Gastrocnemius medialis (tissue), 4 donors: ENCODE data around the gene MZB1. TPM values are rescaled to one million over a fixed set of nuclear protein-coding genes. Genes with fewer than 3 reads are reported as not detected.

Source experiments
- ATAC-seq, 2 donors: fragments of 150-250 bp; one replicate each; pipeline ENCODE4 v1.9.1; 2016
- DNase-seq, 2 donors: peaks; one replicate each; pipeline ENCODE4 v3.0.0-alpha.2; 2019
- H3K27ac ChIP-seq, 4 donors: fragments of 200-600 bp; sonication (generic); 1 replicate in 1 of 4; 2 replicates in 3 of 4; pipeline ENCODE4 v1.5.1; 2016 to 2018; ENCODE audit warnings: mild to moderate bottlenecking in 2 of 4, moderate library complexity in 1 of 4
- H3K27me3 ChIP-seq, 3 donors: fragments of 200-600 bp; sonication (generic) in 2 of 3; 1 replicate in 1 of 3; 2 replicates in 2 of 3; pipeline versions ENCODE4 v1.5.1 to v1.6.0; 2016 to 2019; ENCODE audit warnings: mild to moderate bottlenecking in 1 of 3, moderate library complexity in 1 of 3
- H3K36me3 ChIP-seq, 2 donors: fragments of 200-600 bp; sonication (generic) in 1 of 2; one replicate each; pipeline ENCODE4 v1.5.1; 2017 to 2018
- H3K4me1 ChIP-seq, 2 donors: fragments of 200-600 bp; sonication (generic) in 1 of 2; one replicate each; pipeline ENCODE4 v1.5.1; 2016 to 2017; ENCODE audit warnings: mild to moderate bottlenecking in 2 of 2
- H3K4me3 ChIP-seq, 4 donors: fragments of 200-600 bp; sonication (generic) in 3 of 4; 1 replicate in 1 of 4; 2 replicates in 3 of 4; pipeline ENCODE4 v1.5.1; 2016 to 2019; ENCODE audit warnings: mild to moderate bottlenecking in 2 of 4
- H3K9me3 ChIP-seq, 3 donors: fragments of 200-600 bp; sonication (generic) in 2 of 3; 1 replicate in 1 of 3; 2 replicates in 2 of 3; pipeline ENCODE4 v1.5.1; 2016 to 2019
- POLR2A ChIP-seq, 2 donors: fragments of 450-650 bp; IDR thresholded peaks; one replicate each; pipeline ENCODE4 v1.6.1; 2017; ENCODE audit warnings: antibody characterized with exemption in 2 of 2, mild to moderate bottlenecking in 2 of 2, moderate library complexity in 2 of 2
- in situ Hi-C, 4 donors: fragments of 200-750 bp; cut with MboI; loops; one replicate each; pipeline versions ENCODE4 v1.15.0 to v1.8.0; 2017; ENCODE audit warnings: low sequenced_read_pairs in 4 of 4
- intact Hi-C: fragments of 100-400 bp; cut with DNase I; formaldehyde crosslinking; loops from one replicate; pipeline ENCODE4 v1.15.1; 2023; ENCODE audit warnings: low total_unique reads
- total RNA-seq, 4 donors: library from RNA; depleted of rRNA; stranded (reverse); fragments of >200 nt; gene quantifications; one replicate each; pipeline versions ENCODE4 v1.1.0 to v1.2.3, GENCODE V29; 2016
- TF ChIP-seq, protein P1 (sequence below), 5 experiments: fragments of 450-650 bp in 3 of 5; fragments of 200-600 bp in 2 of 5; sonication (generic) in 2 of 5; IDR thresholded peaks in 4 of 5; conservative IDR thresholded peaks in 1 of 5; 1 replicate in 4 of 5; 2 replicates in 1 of 5; pipeline ENCODE4 v1.5.1; 2016 to 2019; ENCODE audit warnings: antibody characterized with exemption in 5 of 5, mild to moderate bottlenecking in 3 of 5, moderate library complexity in 3 of 5

The MZB1 gene
- total RNA-seq, 4 donors from 2014 or later: 0.46 TPM; not detected in 3

GRCh38 chr5:139397921-139398320 lies 8.2 kb upstream of the MZB1 start:
- Histone ChIP-seq H3K27me3 (no peaks in the 10 kb centered on the region), H3K9me3 (no peaks in the 10 kb centered on the region), H3K4me1 (peaks cover 32 to 33% of the 10 kb centered on the region in 2 donors), H3K4me3 (no peak overlapping the region), H3K36me3 (no peaks in the 10 kb centered on the region), H3K27ac (peak overlapping the region; percentile 99 to 100 (median 100))
- intact Hi-C loops (no loop called here), in situ Hi-C loops (no loop called here)
- DNase-seq (no peak), ATAC-seq (no peak)
- no peak for TF ChIP-seq POLR2A (IDR thresholded peaks at IDR 0.05)
- TF ChIP-seq, protein P1, sequence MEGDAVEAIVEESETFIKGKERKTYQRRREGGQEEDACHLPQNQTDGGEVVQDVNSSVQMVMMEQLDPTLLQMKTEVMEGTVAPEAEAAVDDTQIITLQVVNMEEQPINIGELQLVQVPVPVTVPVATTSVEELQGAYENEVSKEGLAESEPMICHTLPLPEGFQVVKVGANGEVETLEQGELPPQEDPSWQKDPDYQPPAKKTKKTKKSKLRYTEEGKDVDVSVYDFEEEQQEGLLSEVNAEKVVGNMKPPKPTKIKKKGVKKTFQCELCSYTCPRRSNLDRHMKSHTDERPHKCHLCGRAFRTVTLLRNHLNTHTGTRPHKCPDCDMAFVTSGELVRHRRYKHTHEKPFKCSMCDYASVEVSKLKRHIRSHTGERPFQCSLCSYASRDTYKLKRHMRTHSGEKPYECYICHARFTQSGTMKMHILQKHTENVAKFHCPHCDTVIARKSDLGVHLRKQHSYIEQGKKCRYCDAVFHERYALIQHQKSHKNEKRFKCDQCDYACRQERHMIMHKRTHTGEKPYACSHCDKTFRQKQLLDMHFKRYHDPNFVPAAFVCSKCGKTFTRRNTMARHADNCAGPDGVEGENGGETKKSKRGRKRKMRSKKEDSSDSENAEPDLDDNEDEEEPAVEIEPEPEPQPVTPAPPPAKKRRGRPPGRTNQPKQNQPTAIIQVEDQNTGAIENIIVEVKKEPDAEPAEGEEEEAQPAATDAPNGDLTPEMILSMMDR (IDR thresholded peaks at IDR 0.05 in 4 of 5, conservative IDR thresholded peaks at IDR 0.05 in 1 of 5): no peak

DNA sequence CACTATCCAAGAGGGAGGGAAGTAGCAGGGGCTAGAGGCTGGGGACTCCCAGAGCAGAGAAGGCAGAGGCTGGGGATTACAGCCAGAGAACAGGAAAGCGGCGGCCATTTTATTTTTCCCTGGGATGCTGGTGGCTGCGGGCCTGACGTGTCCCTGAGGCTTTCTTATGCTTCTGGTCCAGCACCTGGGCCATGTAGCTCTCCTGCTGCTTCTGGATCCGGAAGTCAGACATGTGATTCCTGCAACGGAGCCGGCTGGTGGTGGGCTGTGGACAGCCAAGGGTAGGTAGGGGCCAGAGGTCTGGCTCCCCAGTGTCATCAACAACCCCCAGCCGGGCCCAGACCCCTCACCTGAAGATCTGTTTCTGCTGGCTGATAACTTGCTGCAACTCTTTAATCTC lies 7.0 kb upstream of the MZB1 start:
- ATAC-seq (no peak), DNase-seq (no peak)
- H3K27me3 ChIP-seq: no peaks in the 10 kb centered on the region
- intact Hi-C loops: no loop called here
- no peaks in the 10 kb centered on the region for H3K36me3 ChIP-seq
- no peaks in the 10 kb centered on the region for H3K9me3 ChIP-seq
- H3K27ac ChIP-seq: peak overlapping the region; percentile 99 to 100 (median 100)
- in situ Hi-C loops: no loop called here
- H3K4me1 ChIP-seq: peaks cover 31 to 38% of the 10 kb centered on the region in 2 donors
- H3K4me3 ChIP-seq: peak overlapping the region in 1 of 4 donors; percentile 73
- TF ChIP-seq POLR2A (IDR thresholded peaks at IDR 0.05): no peak
- TF ChIP-seq, protein P1 (IDR thresholded peaks at IDR 0.05 in 4 of 5, conservative IDR thresholded peaks at IDR 0.05 in 1 of 5): no peak

- Histone ChIP-seq H3K36me3 (no peaks in the 10 kb centered on the region), H3K4me1 (peaks cover 37 to 44% of the 10 kb centered on the region in 2 donors), H3K27ac (peak overlapping the region; percentile 99 to 100 (median 100)), H3K9me3 (no peaks in the 10 kb centered on the region), H3K4me3 (peak overlapping the region; percentile 67 to 84 (median 72)), H3K27me3 (no peaks in the 10 kb centered on the region)
- intact Hi-C loops (loop anchor here (2.0 kb wide), 2 partner anchors 53 to 643 kb away; partner anchors contain the start of gene CTNNA1), in situ Hi-C loops (no loop called here)
- TF ChIP-seq, protein P1 (IDR thresholded peaks at IDR 0.05 in 4 of 5, conservative IDR thresholded peaks at IDR 0.05 in 1 of 5): no peak
- TF ChIP-seq POLR2A (IDR thresholded peaks at IDR 0.05): peak; percentile 77 to 87
- DNase-seq (peak; percentile 83 to 93), ATAC-seq (peak; percentile 64 to 65)
These were observed 6.3 kb upstream of the MZB1 start for GRCh38 chr5:139395844-139396640.

- peak; percentile 89 to 90 for TF ChIP-seq POLR2A (IDR thresholded peaks at IDR 0.05)
- TF ChIP-seq, protein P1 (IDR thresholded peaks at IDR 0.05 in 4 of 5, conservative IDR thresholded peaks at IDR 0.05 in 1 of 5): no peak
- intact Hi-C loops (loop anchor here (1.0 to 5.0 kb wide), 4 partner anchors 52 to 1773 kb away; partner anchors contain the start of gene CTNNA1), in situ Hi-C loops (no loop called here)
- H3K27ac ChIP-seq: peak within 1 kb of the TSS; percentile 99 to 100 (median 100)
- peaks cover 37 to 53% of the 10 kb centered on the region in 2 donors for H3K4me1 ChIP-seq
- H3K9me3 ChIP-seq: no peaks in the 10 kb centered on the region
- DNase-seq: peak; percentile 71 to 88
- no peaks in the 10 kb centered on the region for H3K27me3 ChIP-seq
- H3K36me3 ChIP-seq: no peaks in the 10 kb centered on the region
- peak within 1 kb of the TSS; percentile 67 to 84 (median 72) for H3K4me3 ChIP-seq
- ATAC-seq: peak; percentile 57 to 71
These were observed 5.2 kb upstream of the MZB1 start, which contains the start of gene PROB1 for GRCh38 chr5:139394654-139395566. Gene PROB1 (minus strand): TSS chr5:139395104. CDS start chr5:139395081, 23 bp downstream.
